Caki2 (cell line): ENCODE measurements around the gene PPP1R3F. TPM values are rescaled to one million over a fixed set of nuclear protein-coding genes. Genes with fewer than 3 reads are reported as not detected.
A peak's percentile ranks its signal among the peaks of the same experiment; 100 is the strongest.

Experiments
- DNase-seq: peaks from one replicate; pipeline ENCODE4 v3.0.0-alpha.2; 2015; ENCODE audit warnings: low read depth
- in situ Hi-C: cut with HindIII; loops from 2 replicates; pipeline ENCODE4 v1.10.0; 2016; ENCODE audit warnings: low sequenced_read_pairs, low pct_unique_long_range_greater_than_20kb, mixed read lengths
- total RNA-seq: library from RNA; depleted of rRNA; stranded (reverse); fragments of >200 nt; shearing (Covaris generic); gene quantifications from 2 replicates; pipeline ENCODE4 v1.2.3, GENCODE V29; 2014; ENCODE audit warnings: low replicate concordance

PPP1R3F gene
- total RNA-seq, 1 experiment from 2014 or later: 18.5 TPM

GRCh38 chrX:49266523-49267445 is 2.8 kb upstream of the PPP1R3F start:
- in situ Hi-C loops: no loop called here
- DNase-seq: no peak

GRCh38 chrX:49268702-49269009 is 937 bp upstream of the PPP1R3F start:
- DNase-seq: no peak
- in situ Hi-C loops: no loop called here

- in situ Hi-C loops: no loop called here
- DNase-seq: peak; percentile 98
Measured at GRCh38 chrX:49269010-49269766, 405 bp upstream of the PPP1R3F start.

- DNase-seq: no peak
- in situ Hi-C loops: no loop called here
Measured at GRCh38 chrX:49270249-49270921, 792 bp downstream of the PPP1R3F start.

- no peak for DNase-seq
- in situ Hi-C loops: no loop called here
Measured at GRCh38 chrX:49271341-49271740, 1.7 kb downstream of the PPP1R3F start.

- no peak for DNase-seq
- in situ Hi-C loops: no loop called here
Measured at GRCh38 chrX:49272421-49272820, 2.8 kb downstream of the PPP1R3F start.

DNA sequence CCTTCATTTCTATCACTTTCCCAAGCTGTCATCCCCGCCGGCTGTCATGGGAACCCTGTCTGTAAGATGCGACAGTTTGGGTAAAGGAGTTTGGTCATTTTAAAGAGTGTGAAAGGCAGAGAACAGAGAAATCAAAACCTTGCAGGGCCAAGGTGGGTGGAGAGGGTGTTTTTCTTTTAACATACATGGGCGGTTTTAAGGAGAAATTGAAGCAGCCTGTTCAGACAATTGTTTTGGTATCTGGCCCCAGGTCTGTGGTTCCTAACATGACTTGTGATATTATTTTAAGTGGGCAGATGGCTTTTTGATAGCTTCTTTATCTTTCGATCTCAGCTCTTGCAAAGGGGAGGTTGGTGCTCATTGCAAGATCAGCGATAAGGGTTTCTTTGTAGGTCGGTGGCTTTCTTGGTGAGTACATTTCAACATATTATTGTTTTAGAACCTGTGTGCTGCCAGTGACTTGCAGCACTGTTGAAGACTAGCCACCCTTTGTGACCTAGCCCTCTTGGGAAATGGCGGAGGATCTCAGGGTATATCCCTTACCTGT is 3.7 kb downstream of the PPP1R3F start:
- no peak for DNase-seq
- in situ Hi-C loops: no loop called here

DNA sequence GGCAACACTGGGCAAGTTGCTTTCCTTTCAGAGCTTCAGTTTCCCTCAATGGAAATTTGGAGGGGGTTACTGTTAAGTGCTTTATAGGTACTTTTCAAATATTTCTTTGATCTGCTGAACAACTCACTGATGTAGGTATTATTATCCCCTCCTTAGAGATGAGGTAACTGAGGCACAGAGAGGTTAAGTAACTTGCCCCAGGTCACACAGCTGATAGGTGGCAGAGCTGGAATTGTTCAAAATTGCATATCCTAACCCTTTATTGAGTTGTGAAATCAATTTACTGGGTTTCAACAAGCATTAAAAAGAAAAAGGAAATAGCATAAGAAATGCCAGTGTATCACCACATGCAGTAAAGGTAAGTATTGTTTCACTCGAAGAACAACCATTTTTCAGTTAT is 6.6 kb downstream of the PPP1R3F start:
- in situ Hi-C loops: no loop called here
- no peak for DNase-seq

DNA sequence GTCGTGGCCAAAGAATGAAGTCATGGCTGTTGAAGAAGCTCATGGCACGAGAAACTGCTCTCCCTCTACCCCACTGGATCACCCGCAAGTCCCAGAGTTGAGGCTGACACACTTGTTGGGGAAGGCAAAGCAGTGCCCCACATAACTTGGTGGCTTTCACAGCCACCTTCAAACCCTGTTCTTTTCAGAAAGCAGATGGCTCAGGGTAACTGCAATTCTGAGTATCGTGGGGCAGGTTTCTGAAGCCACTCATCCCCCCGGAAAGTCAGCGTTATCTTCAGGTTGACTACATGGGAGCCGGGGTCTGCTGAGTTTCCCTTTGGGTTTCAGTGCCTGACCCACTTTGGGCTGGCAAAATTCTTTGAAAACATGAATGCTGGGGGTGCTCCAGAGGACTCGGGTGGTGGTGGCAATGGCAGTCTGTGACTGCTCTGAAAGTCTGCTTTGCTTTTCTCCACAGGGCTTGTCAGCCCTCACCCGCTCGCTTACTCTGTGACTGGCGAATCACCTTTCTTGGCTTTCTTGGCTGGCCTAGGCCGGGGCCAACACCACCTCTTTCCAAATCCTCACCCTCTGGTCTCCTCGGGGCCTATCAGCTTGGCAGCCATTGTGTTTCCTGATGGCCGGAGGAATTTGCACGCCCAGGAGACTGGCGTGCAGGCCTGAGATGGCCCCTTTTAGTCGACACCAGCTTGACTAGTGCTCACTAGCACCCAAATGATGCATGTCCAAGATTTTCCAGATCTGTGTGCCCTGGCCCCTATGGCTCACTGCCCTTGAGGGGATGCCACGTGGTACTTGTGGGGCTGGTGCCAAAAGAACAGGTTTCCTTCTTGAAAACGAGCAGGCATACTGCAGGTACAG is 7.3 kb downstream of the PPP1R3F start:
- no peak for DNase-seq
- in situ Hi-C loops: no loop called here

- in situ Hi-C loops: no loop called here
- DNase-seq: no peak
Measured at GRCh38 chrX:49277535-49277830, 7.9 kb downstream of the PPP1R3F start.

DNA sequence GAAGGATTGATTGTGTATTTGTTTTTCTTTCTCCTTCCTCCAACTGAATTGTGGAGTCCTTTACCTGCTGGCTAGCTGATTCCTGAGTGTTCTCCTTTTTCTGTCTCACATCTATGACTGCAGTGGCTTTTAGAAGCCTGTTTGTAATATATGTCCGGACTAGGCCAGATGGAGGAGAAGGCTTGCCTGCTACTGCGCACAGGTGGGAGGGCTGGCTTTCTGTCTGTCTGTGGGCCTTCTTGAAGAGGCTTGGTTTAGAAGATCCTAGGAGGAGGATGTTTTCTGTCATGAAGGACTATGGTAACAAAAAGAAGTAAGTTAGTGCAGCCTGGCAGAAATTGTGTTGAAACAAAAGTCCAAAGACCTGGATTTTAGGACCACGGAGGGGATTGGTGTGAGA is 8.5 kb downstream of the PPP1R3F start:
- no peak for DNase-seq
- in situ Hi-C loops: no loop called here

DNA sequence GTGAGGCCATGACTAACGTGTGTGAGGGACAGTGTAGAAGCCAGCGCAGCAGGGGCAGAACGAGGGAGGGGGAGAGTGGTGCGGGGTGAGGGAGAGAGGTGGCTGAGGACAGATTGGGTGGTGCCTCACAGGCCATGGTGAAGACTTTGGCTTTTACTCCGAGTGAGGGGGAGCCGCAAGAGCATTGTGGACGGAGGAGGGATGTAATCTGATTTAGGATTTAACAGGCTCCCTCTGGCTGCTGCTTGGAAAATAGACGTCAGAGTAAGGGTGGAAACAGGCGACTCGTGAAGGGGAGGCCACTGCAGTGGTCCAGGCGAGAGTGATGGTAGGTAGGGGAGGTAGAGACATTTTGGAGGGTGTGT is 13.0 kb downstream of the PPP1R3F start:
- in situ Hi-C loops: no loop called here
- no peak for DNase-seq

DNA sequence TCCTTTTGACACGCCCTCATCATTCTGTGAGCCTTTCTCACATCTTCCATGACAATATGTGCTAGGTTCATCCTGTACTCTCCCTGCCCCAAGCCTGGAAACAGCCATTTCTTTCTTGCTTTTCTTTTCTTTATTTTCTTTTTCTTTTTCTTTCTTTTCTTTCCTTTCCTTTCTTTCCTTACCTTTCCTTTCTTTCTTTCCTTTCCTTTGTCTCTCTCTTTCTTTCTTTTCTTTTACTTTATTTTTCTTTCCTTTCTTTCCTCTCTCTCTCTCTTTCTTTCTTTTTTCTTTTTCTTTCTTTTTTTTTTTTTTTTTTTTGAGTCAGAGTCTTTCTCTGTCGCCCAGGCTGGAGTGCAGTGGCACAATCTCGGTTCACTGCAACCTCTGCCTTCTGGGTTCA is 14.6 kb downstream of the PPP1R3F start:
- in situ Hi-C loops: no loop called here
- no peak for DNase-seq

DNA sequence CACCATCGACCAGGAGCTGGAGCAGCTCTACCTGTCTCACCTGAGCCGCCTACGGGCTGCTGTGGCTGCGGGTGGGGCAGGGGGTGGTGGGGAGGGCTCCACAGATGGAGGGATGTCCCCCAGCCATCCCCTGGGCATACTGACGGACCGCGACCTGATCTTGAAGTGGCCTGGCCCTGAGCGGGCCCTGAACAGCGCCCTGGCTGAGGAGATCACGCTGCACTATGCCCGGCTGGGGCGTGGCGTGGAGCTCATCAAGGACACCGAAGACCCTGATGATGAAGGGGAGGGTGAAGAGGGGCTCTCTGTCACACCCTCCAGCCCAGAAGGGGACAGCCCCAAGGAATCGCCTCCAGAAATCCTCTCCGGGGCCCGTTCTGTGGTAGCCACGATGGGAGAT is 16.5 kb downstream of the PPP1R3F start:
- DNase-seq: no peak
- in situ Hi-C loops: no loop called here

- in situ Hi-C loops: no loop called here
- no peak for DNase-seq
Measured at GRCh38 chrX:49286581-49286980, 17.0 kb downstream of the PPP1R3F start.

- in situ Hi-C loops: no loop called here
- DNase-seq: no peak
Measured at GRCh38 chrX:49287665-49288064, 18.1 kb downstream of the PPP1R3F start.

- in situ Hi-C loops: no loop called here
- DNase-seq: no peak
Measured at GRCh38 chrX:49290215-49290614, 20.6 kb downstream of the PPP1R3F start.

DNA sequence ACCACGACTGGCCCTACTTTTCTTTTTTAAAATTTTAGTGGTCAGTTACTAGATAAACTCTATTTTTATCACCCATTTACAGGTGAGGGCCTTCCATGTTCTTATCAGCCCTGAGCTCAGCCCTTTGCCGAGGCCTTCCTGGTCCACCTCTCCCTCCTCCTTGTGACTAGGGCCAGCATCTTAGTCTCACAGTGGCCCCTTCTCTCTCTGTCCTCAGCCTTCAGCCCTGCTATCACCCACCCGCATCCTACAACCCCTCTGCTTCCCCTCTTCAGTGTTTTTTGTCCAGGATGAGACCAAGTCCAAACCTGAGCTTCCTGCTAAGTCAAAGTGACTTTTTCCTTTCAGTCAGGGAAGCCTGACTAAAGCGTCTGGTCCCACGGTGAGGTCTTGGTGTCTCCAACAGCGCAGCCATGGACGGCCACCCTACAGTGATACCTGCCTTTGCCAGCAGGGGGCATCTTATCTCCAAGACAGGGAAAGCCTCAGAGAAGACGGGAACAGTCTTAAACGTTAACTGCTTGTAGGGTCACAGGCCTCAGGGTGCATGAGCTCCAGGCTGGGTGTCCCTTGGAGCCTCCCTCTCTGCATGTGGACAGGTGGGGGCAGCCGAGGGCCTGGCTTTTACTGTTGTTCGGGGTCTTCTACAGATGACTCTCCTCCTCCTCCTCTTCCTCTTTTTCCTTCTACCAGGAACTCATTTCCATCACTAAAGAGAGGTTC is 22.2 kb downstream of the PPP1R3F start:
- in situ Hi-C loops: no loop called here
- DNase-seq: no peak
